ENCODE measurements around the gene INMT. TPM values are rescaled to one million over a fixed set of nuclear protein-coding genes. Genes with fewer than 3 reads are reported as not detected.
A peak's percentile ranks its signal among the peaks of the same experiment; 100 is the strongest.

Gene INMT
- total and polyA plus RNA-seq, 7 donors: 2.3 to 32.0 (median 4.6) TPM

DNA sequence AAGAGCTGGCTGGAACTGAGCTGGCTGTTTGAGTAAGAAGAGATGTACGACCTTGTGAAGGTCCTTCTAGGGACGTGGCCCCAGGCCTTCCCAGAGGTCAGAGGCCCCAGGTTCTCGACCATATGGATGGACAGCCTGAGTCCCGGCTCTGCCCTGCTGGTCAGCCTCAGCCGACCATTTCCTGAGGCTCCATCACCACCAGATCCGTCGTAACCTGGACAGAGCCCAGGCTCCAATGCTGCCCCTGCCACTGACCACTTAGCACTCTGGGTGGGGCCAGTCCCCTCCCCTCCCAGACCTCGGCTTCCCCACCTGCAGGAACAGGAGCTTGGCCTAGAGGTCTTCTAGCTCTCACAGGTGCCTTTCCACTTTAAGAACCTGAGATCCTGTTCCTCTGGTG, 10.6 kb upstream of the INMT start:
- Histone ChIP-seq H3K27me3 (ENCODE audit: insufficient read depth in 3 of 3, low read length in 2 of 3) (no peaks in the 10 kb centered on the region), H3K9me3 (no peaks in the 10 kb centered on the region), H3K36me3 (ENCODE audit: insufficient read depth in 1 of 2, low read depth in 1 of 2) (no peaks in the 10 kb centered on the region), H3K4me1 (no peaks in the 10 kb centered on the region), H3K27ac (no peak overlapping the region), H3K4me3 (no peak overlapping the region)
- intact Hi-C loops (cut with DNase I): loop anchor here (2.0 to 5.0 kb wide), 3 partner anchors 58 to 116 kb away; partner anchors contain the start of gene CRHR2 (in 2 of the 2)
- TF ChIP-seq CTCF (IDR thresholded peaks at IDR 0.05): no peak
- 86 to 89% (median 88%) methylated on average over 8 of the region's 8 CpGs for WGBS, 3 donors
- ATAC-seq: no peak
- DNase-seq: no peak

DNA sequence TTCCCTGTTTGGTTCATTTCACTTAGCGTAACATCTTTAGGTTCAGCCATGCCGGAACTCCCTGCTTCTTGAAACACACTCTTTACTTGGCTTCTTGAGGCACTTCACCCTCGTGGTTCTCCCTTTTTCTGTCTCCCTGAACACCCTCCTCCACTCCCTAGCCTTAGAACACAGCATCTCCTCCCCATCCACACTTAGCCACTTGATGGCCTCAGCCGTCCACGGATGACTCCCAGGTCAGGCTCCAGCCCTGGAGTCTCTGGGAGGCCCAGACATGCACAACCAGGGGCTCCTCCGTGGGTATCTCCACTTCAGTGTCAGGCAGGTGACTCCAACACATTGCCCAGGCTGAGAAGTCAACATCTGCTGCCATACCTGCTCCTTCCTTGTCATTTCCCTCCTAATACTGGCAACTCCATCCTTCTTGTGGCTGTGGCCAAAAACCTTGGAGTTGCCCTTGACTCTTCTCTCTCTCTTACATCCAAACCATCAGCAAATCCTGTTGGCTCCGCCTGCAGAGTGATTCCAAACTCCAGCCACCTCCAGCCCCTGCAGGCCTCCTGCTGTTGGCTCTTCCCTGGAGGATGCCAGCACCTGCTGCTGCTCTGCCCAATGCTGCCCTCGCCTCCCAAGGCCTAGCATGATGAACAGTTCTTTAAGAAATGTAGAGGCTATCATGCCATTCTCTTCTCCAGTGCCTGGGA, 8.4 kb upstream of the INMT start:
- no peak for DNase-seq
- intact Hi-C loops (cut with DNase I): loop anchor here in 1 of 2 donors (5.0 kb wide), 1 partner anchor 61 kb away; the partner anchor contains the start of gene CRHR2
- WGBS, 3 donors: 65 to 71% (median 65%) methylated on average over 8 of the region's 8 CpGs
- ATAC-seq: peak in 3 of 4 donors; percentile 42 to 63 (median 49)
- Histone ChIP-seq H3K36me3 (ENCODE audit: insufficient read depth in 1 of 2, low read depth in 1 of 2) (no peaks in the 10 kb centered on the region), H3K9me3 (no peaks in the 10 kb centered on the region), H3K27ac (no peak overlapping the region), H3K4me1 (no peaks in the 10 kb centered on the region), H3K27me3 (ENCODE audit: insufficient read depth in 3 of 3, low read length in 2 of 3) (no peaks in the 10 kb centered on the region), H3K4me3 (no peak overlapping the region)
- TF ChIP-seq CTCF (IDR thresholded peaks at IDR 0.05): peak; percentile 25

DNA sequence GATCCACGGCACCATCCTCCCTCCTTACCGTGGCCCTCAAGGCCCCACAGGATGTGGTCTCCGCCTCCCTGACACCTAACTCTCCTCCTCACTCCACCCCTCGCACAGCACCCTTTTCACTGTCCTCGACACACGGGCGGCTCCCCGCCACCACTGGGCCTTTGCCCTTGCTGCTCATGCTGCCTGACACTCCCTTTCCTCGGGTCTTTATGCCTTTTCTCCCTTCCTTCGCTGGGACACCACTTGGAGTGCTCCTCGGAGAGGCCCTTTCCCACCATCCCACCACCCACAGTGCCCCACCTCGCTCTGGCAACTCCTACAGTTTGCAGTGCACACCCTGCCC, 7.9 kb upstream of the INMT start:
- ATAC-seq (no peak), DNase-seq (no peak)
- Histone ChIP-seq H3K9me3 (no peaks in the 10 kb centered on the region), H3K4me1 (no peaks in the 10 kb centered on the region), H3K27ac (no peak overlapping the region), H3K4me3 (no peak overlapping the region), H3K27me3 (ENCODE audit: insufficient read depth in 3 of 3, low read length in 2 of 3) (no peaks in the 10 kb centered on the region), H3K36me3 (ENCODE audit: insufficient read depth in 1 of 2, low read depth in 1 of 2) (no peaks in the 10 kb centered on the region)
- no peak for TF ChIP-seq CTCF (IDR thresholded peaks at IDR 0.05)
- intact Hi-C loops (cut with DNase I): loop anchor here in 1 of 2 donors (5.0 kb wide), 1 partner anchor 62 kb away; the partner anchor contains the start of gene CRHR2
- 93 to 97% (median 94%) methylated on average over 12 of the region's 12 CpGs for WGBS, 3 donors

GRCh38 chr7:30745261-30745941, 6.5 kb upstream of the INMT start:
- no peak for DNase-seq
- Histone ChIP-seq H3K27ac (no peak overlapping the region), H3K9me3 (no peaks in the 10 kb centered on the region), H3K4me1 (peaks cover 5% of the 10 kb centered on the region), H3K4me3 (no peak overlapping the region), H3K27me3 (ENCODE audit: insufficient read depth in 3 of 3, low read length in 2 of 3) (no peaks in the 10 kb centered on the region), H3K36me3 (ENCODE audit: insufficient read depth in 1 of 2, low read depth in 1 of 2) (no peaks in the 10 kb centered on the region)
- intact Hi-C loops (cut with DNase I): no loop called here
- 68 to 82% (median 76%) methylated on average over 6 of the region's 6 CpGs for WGBS, 3 donors
- no peak for TF ChIP-seq CTCF (IDR thresholded peaks at IDR 0.05)
- no peak for ATAC-seq
